Fibroblast of peridontal ligament (primary cell): ENCODE data around the gene R3HDM2.
"Not testable (repeated sequence)": the region's sequence is repeated elsewhere in the genome, so short reads cannot be mapped to it uniquely, and the experiment has no call there.

Experiments used
- DNase-seq: peaks from one replicate; pipeline ENCODE4 v3.0.0-alpha.2; 2010; ENCODE audit errors: extremely low read depth

The R3HDM2 gene

GRCh38 chr12:57452937-57453509 is 22.2 kb upstream of the R3HDM2 start:
- peak; percentile 76 for DNase-seq

- peak; percentile 82 for DNase-seq
Measured at GRCh38 chr12:57452181-57452936, 21.5 kb upstream of the R3HDM2 start.

GRCh38 chr12:57451233-57451778 is 20.5 kb upstream of the R3HDM2 start:
- peak; percentile 13 for DNase-seq

GRCh38 chr12:57450057-57450456 is 19.2 kb upstream of the R3HDM2 start:
- no peak for DNase-seq

- DNase-seq, result no peak
Measured at GRCh38 chr12:57449375-57449774, 18.5 kb upstream of the R3HDM2 start.

GRCh38 chr12:57448669-57449068 is 17.8 kb upstream of the R3HDM2 start:
- no peak for DNase-seq

- DNase-seq, result no peak
Measured at GRCh38 chr12:57446292-57446960, 15.6 kb upstream of the R3HDM2 start.

GRCh38 chr12:57444744-57445143 is 13.9 kb upstream of the R3HDM2 start:
- no peak for DNase-seq

GRCh38 chr12:57444337-57444736 is 13.5 kb upstream of the R3HDM2 start:
- DNase-seq, result not testable (repeated sequence)

GRCh38 chr12:57441846-57442427 is 11.1 kb upstream of the R3HDM2 start:
- DNase-seq, result no peak

- not testable (repeated sequence) for DNase-seq
Measured at GRCh38 chr12:57441393-57441792, 10.6 kb upstream of the R3HDM2 start.

- no peak for DNase-seq
Measured at GRCh38 chr12:57439762-57440266, 9.0 kb upstream of the R3HDM2 start.

GRCh38 chr12:57438400-57438799 is 7.6 kb upstream of the R3HDM2 start:
- DNase-seq, result no peak

GRCh38 chr12:57435293-57435692 is 4.5 kb upstream of the R3HDM2 start:
- no peak for DNase-seq

GRCh38 chr12:57434517-57435223 is 3.8 kb upstream of the R3HDM2 start, which contains the start of gene INHBC:
Gene INHBC, plus strand, starts transcription at chr12:57434784. Its CDS starts 103 bp downstream, at chr12:57434887.
- DNase-seq, result no peak

- no peak for DNase-seq
Measured at GRCh38 chr12:57433370-57433769, 2.5 kb upstream of the R3HDM2 start.

- DNase-seq, result no peak
Measured at GRCh38 chr12:57431654-57432188, 878 bp upstream of the R3HDM2 start.

- peak; percentile 49 for DNase-seq
Measured at GRCh38 chr12:57430112-57430930, 522 bp downstream of the R3HDM2 start.

- DNase-seq, result no peak
Measured at GRCh38 chr12:57429473-57430111, 1.3 kb downstream of the R3HDM2 start.

- DNase-seq, result no peak
Measured at GRCh38 chr12:57428965-57429364, 1.9 kb downstream of the R3HDM2 start.
